GM18505 (cell line): ENCODE data around the gene SLC12A7.

Experiments
- ATAC-seq: cut with Tn5 transposase; IDR thresholded peaks from one replicate; pipeline ENCODE4 v1.9.1; 2021; ENCODE audit not compliant: unreplicated experiment
- POLR2A ChIP-seq: IDR thresholded peaks from 4 replicates; pipeline ENCODE4 v1.6.1; 2011; ENCODE audit warnings: borderline replicate concordance; ENCODE audit not compliant: insufficient read depth, insufficient read length; ENCODE audit errors: extremely low read depth

The SLC12A7 gene

DNA sequence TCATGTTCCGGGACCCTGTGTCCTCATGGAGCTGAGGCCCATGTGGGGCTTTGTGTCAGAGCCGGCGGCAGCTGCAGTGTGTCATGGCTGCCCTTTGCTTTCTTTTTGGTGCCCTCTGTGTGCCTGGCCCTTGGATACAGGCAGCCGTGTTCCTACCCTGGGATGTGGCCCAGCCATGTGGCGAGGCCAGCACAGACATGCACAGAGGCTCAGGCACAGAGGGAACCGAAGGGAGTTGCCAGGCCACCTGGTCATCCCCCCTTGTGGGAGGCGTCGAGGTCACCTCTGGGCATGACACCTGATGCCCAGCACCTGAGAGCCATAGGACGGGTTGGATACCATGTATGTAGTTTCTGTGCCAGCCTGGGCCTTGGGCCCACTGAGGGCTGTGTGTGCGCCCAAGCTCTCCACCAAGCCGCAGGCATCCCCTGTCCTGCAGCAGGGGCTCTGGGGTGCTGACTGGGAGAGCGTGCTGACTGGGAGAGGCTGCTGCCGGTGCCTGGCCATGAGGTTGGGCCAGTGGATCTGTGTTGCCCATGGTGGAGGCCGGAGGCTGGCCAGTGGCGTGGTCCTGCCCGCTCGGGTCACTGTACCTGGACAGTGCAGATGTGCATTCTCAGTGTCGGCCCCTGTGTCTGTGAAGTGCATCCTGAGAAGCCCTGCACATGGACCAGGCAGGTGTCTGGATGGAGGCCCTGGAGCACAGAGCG, 98.5 kb downstream of the SLC12A7 start:
- ATAC-seq, result no peak

DNA sequence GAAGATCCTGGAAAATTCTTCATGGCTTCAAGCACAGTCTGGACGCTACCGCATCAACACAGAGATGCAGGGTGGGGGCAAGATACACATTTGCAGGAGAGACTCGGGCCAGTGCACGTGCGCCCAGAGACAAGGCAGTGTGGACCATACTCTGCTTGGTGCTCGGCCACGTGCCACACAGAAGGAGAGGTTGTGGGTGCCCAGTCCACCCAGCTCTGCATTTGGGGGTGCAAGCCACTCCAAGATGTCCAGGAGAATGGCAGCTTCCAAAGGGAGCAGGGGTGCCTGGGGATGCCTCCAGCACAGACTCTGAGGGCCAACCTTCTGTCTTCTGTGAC, 99.0 kb downstream of the SLC12A7 start:
- no peak for ATAC-seq
- no peak for TF ChIP-seq POLR2A

More for the DNA sequence above, 98.5 kb downstream of the SLC12A7 start:
- TF ChIP-seq POLR2A, result no peak

DNA sequence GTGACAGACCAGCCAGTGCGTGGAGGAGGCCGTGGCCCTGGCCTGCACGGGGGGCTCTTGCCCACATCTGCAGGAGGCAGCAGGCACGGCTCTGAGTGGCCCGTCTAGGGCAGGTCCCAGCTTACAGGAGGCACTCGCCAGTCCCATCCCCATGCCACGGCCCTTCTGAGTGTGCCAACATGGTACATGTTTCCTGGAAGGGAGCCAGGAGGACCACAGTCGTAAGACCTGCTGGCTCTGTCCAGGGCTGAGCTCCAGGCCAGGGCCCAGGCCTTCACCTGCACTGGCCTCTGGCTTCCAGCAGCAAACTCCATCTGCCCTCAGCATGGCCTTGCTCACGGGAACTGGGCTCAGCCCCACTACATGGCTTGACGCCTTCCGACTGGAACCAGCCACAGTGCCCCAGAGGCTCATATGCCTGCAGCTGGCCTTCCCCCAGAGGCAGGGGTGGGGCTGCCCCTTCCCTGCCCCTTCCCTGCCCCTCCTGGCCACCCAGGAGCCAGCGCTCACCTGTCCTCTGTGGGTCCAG, 99.5 kb downstream of the SLC12A7 start:
- no peak for TF ChIP-seq POLR2A
- no peak for ATAC-seq

DNA sequence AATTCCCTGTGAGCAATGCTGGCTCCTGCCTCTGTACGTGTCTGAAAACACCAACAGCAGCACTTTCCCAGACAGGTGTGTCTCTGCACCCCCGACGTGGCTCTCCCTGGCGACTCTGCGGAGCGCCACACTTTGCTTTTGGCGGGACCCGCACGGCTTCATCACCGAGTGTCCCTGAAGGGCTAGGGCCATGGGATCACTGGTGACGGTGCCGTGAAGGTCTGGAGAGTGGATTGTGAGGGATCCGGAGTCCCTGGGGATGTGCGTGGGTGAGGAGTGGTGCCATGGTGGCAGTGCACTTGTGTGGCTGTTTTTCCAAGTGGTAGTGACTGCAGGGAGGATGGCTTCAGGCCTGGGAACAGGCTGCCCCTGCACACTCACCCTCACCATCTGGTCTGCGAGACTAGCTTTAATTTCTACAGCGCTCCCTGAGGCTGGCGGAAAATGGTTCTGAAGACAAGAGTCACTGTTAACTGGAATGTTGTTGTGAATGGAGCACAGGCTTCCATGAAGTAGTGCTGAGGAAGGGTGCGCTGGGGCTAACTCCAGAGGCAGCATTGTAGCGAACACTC, 100.0 kb downstream of the SLC12A7 start:
- no peak for ATAC-seq
- TF ChIP-seq POLR2A, result no peak

DNA sequence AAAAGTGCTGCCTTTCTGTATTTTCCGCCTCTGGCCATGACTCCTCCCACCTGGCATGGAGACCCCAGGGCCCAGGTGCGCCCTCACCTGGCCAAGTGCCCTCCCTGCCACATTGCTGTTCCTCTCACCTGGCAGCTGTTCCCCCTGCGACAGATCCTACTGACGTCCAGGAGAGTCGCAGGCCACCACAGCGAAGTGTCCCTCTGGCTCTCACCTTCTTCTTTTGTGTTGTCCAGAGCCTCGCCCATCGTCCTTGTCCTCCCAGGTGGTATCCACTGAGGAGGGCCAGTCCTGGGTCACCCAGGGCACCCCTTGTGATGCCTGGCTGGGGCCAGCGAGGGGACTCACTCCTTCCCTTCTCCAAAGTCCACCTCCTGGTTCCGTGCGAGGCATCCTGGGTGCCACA, 100.6 kb downstream of the SLC12A7 start:
- TF ChIP-seq POLR2A, result no peak
- ATAC-seq, result no peak

DNA sequence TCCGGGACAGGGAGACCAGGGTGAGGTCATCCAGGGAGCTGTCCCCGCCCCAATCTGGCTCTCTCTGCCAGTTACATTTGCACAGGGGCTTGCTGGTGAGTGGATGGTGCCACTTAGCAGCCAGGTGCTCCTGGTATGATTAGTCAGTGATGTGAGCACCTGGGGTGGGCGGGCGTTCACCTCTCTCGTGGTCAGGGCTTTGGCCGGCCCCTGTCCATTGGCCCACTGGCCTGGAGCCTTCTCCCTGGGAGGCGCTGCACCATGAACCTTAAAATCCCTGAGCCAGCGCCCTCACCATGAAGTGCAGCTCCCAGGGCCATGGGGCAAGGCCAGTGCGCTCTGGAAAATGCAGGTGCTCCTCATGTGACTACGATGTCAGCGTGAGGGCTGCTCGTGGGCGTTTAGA, 101.2 kb downstream of the SLC12A7 start:
- no peak for ATAC-seq
- no peak for TF ChIP-seq POLR2A

DNA sequence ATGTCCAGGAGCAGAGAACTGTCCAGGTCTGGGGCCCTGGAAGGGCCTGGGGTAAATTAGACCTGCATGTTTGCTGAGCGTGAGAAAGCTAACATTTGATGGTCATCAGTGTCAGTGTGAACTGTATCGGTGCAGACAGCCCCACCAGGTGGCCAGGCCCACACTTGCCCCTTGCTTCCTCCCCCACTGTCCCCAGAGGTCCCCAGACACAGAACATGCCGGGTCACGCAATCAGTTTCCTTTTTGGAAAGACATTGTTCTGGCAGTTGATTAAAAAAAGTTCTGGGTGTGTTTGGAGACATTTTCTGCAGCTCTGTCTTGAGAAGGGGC, 101.7 kb downstream of the SLC12A7 start:
- no peak for ATAC-seq

DNA sequence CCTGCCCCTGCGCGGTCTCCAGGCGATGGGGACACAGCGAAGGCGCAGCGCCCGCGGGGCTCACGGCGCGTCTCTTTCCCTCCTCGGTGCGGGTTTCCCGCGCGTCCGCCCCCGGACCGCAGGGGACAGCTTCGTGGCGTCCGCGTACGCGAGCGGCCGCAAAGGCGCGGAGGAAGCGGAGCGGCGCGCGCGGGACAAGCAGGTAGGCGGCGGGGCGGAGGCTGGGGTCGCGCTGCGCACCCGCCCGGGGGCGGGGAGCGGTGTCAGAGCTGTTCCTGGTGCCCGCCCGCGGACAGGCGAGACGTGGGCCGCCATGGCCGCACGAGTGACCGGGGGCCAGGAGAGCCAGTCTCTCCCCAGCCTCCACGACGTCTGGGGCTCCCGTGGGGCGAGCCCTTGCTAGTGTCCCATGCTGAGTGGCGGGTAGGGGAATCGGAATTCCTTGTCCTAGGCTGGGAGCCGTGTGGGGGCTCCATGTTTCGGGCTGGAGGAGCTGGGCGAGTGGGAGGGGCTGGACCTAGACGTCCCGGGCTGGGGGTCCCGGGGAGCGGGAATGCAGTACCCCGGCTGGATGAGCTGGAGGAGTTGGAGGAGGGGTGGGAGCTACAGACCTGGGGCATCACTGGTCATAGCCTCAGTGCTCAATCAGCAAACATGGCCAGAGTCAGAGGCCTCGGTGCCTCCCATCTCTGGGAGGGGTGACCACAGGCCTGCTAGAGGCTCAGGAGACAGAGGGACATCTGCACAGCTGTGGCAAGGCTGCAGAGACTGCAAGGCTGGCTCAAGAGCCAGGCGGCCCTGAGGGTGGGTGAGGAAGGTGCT, 102.3 kb downstream of the SLC12A7 start:
- TF ChIP-seq POLR2A, result no peak
- no peak for ATAC-seq

More for the DNA sequence above, 101.7 kb downstream of the SLC12A7 start:
- no peak for TF ChIP-seq POLR2A

DNA sequence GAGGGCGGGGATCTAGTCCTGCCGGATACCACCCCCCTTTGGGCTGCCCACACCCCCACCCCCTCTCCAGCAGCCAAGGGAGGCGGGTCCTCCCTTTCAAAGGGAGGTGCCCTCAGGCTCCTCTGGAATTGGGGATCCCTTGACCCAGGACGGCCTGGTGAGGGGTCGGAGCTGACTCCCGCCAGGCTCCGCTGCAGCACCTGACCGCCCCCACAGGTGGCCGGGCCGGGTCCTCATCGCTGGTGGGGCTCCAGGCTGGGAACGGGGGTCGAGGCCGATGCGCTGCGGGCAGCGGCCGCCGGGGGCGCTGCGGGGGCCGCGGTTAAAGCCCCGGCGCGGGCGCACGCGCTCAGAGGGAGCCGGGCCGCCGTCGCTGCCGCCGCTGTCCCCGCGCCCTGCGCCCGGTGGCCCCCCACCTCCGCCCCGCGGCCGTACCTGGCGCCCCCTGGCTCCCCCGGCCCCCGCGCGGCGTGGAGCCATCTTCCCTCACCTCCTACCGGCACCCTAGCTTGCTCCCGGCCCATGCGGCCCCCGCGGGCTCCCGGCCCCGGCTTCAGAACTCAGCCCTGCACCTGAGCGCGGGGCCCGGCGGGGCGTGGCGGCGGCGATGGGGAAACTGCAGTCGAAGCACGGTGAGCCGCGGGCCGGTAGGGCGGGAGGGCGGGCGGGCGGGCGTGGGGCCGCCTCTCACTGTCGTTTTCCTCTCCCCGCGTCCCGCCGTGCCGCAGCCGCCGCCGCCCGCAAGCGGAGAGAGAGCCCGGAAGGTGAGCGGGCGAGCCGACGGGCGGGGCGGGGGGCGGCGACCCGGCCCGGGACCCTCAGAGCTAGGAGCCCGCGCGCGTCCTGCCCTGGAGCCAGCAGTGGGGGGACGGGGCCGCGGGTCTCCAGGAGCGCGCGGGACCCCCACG, 103.2 kb downstream of the SLC12A7 start, which contains the start of gene NKD2:
Gene NKD2, plus strand, starts transcription at position 352 of the 908 bp plus-strand sequence. Its CDS starts 256 bp downstream, at position 608.
- ATAC-seq, result no peak
- no peak for TF ChIP-seq POLR2A

DNA sequence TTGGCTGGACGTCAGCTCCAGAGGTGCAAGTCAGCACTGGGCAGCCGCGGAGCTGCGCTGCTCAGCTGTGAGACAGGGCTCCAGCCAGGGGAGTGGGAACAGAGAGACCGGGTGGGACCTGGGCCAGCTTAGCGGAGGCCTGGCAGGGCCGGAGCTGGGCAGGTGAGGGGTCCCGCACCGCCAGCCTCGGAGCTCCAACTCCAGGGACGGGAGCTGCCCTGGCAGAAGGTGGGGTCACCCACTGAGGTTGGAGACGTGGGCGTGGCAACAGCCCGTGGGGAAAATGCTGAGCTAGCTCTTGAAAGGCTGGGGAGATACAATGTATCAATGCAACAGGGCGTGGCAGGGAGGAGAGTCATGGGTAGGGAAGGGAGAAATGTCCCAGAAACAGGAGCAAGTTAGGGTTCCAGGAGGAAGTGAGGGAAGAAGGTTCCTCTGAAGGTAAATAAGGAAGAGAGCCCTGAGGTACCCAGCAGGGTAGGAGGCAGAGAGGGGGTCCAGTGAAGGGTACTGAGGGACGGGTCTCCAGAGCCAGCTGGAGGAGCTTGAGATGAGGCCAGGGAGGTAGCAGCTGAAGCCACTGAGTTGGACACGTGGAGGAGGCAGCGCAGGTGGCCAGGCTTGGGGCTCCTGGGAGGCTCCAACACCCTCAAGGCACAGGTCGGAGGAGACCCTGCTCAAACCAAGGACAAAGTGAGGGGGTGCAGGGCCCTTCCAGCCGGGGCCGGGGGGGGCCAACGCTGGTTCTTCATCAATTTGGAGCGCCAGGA, 104.0 kb downstream of the SLC12A7 start:
- no peak for ATAC-seq
- no peak for TF ChIP-seq POLR2A

DNA sequence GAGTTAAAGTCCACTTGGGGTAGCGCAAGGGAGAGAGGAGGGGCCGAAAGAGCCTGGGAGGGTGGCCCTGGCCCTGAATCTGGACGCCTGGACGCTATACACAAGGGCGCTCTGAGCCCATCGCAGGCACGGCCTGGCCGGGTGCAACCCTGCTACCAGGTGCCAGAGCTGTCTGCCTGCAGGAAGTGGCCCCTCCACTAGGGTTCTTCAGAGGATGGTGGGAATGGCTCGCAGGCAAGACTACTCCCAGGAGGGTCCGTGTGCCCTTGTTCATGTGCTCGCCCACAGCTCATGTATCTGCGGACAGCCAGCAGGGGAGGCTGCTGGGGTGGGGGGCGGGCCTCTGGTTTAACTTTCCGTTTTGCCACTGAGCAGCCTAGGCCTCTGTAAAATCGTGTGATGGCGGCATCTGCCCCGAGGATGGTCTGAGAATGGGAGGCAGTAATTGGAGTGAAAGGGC, 104.6 kb downstream of the SLC12A7 start:
- no peak for TF ChIP-seq POLR2A
- no peak for ATAC-seq

DNA sequence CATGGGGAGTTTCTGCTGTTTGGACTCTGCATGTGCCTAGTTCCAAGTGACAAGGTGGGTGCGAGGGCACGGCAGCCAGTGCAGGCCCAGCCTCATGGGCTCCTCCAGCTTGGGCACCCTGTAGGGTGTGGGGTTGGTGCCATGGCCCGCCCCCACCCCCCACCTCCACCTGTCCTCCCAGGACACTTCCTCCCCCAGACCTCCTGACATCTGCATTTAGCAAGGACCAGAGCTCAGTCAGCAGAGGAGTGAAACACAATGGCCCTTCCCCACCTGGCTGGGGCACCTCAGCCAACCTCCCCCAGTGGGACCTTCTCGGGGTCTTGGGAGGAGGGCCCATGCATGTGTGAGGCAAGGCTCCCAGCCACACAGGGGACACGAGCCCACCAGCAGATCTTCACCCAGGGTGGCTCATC, 105.2 kb downstream of the SLC12A7 start:
- no peak for ATAC-seq
- no peak for TF ChIP-seq POLR2A
